ENCODE data around the gene ADORA2B.
"Not testable (repeated sequence)": the region's sequence is repeated elsewhere in the genome, so short reads cannot be mapped to it uniquely, and the experiment has no call there.

Gene ADORA2B

GRCh38 chr17:15979013-15979412, 34.1 kb downstream of the ADORA2B start:
- in situ Hi-C loops (cut with MboI; ENCODE audit: low sequenced_read_pairs) = not testable (repeated sequence)

DNA sequence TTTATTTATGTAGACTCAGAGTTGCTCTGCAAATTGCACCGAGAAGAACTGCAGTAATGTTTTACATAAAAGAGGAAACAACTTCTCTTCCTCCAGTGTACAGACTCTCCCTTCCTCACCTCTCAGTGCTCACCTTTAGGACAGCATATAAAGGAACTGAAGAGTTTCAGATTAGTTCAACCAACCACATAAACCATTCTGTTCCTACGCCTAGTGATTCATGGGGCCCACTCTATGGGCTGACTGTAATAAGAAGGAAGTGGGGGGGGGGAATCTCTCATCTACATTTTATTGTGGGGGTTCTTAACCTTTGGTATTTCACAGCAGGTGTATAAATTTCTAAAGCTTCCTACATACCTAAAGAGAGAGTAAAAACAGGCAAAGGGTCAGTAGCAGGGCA, 36.3 kb downstream of the ADORA2B start:
- in situ Hi-C loops (cut with MboI; ENCODE audit: low sequenced_read_pairs) = no loop called here

DNA sequence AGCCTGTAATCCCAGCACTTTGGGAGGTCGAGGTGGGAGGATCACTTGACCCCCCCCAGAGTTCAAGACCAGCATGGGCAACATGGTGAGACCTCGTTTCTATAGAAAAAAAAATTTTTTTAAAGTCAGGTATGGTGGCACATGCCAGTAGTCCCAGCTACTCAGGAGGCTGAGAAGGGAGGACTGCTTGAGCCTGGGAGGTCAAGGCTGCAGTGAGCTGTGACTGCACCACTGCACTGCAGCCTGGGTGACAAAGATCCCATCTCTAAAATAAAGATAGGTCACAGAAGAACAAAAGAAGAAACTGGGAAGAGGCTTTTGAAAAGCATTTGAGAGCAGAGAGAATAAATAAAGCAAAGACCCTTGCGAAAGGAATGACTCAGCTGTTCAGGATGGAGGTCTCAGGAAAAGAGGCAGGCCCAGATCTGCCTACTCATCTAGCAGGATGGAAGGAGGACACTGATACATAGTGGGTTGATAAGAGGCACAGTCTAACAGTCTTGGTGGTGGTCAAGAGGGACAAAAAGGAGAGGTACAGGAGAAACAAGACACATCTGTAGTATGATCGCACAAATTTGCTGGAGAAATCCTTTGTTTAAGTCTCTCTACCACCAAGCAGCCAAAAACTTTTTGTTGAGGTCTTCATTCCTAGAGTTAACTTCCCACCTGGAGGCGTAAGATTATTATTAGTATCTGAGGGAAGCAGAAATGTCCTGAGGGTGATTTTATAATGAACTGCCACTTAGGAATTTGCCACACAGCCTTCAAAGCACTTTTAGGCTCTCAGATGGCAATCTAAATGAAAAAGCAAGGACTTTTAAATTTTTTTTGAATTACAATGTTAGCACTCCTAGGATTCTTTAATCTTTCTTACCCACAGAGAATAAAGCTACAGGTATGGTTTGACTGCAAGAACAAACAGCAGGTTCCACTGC, 37.0 kb downstream of the ADORA2B start:
- in situ Hi-C loops (cut with MboI; ENCODE audit: low sequenced_read_pairs) = no loop called here

- in situ Hi-C loops (cut with MboI; ENCODE audit: low sequenced_read_pairs) = no loop called here
These were observed 51.4 kb downstream of the ADORA2B start for GRCh38 chr17:15996322-15996721.

DNA sequence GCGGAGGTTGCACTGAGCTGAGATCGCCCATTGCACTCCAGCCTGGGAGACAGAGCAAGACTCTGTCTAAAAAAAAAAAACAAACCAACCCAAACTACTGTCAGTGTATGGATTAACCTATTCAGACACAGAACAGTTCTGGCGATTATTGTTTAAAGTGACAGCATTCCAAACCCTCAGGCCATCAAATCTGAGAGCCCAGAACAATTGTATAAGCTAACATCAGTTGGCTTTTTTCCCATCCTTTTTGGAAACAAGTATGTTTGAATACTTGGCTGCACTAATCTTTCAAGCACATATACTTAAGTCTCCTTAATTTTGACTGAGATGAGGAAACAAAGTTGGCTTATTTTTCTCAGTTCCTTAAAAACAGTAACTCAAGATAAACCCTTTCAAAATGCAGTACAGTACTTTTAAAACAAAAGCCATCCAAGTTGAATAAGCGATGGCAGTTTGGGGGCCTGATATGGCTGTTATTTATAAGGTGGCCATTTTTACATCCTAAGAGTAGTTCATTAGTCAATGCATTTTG, 53.2 kb downstream of the ADORA2B start:
- in situ Hi-C loops (cut with MboI; ENCODE audit: low sequenced_read_pairs) = no loop called here

DNA sequence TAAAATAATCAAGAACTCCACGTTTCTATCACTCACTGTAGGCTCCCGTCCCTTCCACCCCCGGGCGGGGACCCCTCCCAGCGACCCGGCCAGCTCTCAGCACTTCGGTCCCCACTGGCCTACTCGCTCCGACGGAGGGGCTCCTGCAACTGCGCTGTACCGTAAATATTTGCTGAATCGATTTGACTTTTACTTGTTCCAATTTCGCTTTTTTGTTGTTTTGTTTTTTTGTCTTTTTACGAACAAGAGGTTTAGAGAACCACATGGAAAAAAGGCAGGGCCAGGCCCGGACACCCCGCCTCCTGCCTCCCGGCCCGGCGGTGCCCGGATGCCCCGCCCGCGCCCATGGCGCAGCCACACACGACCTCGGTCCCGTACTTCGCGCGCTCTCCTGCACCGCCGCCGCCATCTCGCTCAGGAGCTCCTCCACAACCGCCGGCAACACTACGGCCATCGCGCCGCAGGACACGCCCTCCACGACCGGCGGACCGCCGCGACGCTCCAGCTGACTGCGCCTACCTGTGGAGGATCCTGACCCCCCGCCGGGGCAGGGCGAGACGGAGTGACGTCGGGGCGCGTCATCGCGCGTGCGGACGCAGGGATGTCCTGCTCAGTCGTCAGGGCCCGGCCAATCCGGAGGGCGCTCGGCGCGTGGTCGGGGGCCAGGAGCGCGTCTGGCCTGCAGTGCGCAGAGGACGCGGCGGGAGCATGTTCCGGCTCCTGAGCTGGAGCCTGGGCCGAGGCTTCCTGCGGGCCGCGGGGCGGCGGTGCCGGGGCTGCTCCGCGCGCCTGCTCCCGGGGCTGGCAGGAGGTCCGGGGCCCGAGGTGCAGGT, 54.4 kb downstream of the ADORA2B start, which contains the start of the genes TTC19 and ZSWIM7:
Gene TTC19 (plus strand): TSS at position 684 of the 833 bp plus-strand sequence. CDS start 25 bp downstream, at position 709.
Gene ZSWIM7 (minus strand): TSS at position 564 of the 833 bp plus-strand sequence. CDS start 110 bp downstream, at position 454.
- in situ Hi-C loops (cut with MboI; ENCODE audit: low sequenced_read_pairs) = no loop called here

DNA sequence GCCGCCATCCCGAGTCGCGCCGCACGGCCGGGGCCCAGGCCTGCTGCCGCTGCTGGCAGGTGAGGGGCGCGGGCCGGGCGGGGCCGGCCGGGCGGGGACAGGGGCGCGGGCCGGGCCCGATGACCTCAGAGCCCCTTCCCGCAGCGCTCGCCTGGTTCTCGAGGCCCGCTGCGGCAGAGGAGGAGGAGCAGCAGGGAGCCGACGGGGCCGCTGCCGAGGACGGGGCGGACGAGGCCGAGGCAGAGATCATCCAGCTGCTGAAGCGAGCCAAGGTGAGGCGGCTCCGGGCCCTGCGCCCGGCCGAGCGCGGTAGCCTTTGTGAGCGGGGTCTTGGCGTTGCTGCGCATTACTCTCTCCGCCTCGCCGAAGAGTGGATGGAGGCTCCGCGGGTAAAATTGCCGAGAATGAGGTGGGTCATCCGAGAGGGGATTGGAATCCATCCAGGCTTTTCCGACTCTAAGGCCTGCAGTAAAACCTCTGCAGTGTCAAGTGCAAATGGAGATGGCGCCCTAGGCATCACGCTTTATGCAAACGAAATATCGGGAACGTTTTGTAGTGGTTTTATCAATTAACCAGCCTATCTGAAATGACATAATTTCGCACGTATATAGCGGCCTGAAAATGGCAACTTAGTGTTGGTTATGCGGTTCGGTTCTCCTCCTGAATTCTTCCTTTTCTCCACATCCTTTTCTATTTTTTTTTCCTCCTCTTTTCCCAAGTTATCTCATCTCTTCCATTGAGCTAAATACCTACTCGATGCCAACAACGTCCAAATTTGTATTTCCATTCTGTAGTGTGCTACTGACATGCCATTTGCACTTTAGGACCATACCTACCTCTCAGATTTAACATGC, 55.3 kb downstream of the ADORA2B start:
- in situ Hi-C loops (cut with MboI; ENCODE audit: low sequenced_read_pairs) = no loop called here

DNA sequence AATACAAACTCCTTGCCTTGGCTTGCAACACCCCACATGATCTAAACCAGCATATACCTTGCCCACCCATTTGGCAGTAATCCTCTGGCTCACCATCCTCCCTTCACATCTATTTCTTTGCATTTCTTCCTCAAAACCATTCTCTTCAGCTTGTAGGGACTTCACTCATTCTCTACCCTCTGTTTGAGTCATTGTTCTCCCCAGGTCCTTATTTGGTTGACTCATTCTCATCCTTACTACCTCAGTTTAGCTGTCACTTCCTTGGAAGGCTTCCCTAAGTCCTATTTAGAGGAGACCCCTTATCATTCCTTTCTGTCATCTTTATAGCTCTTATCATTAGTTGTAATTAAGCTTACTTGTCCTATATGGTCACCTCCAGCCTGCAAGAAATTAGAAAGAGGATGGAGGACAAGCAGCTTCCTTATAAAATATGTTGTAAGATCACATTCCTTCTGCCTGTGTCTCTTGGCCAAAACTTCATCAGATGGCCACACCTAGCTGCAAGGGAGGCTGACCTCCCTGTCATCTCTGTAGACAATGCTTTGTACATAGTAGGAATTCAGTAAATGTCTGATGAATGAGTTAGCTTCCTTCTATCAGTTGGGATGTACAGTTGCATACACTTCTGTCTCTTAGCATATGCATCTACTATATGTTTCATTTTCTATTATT, 56.4 kb downstream of the ADORA2B start:
- in situ Hi-C loops (cut with MboI; ENCODE audit: low sequenced_read_pairs) = no loop called here

DNA sequence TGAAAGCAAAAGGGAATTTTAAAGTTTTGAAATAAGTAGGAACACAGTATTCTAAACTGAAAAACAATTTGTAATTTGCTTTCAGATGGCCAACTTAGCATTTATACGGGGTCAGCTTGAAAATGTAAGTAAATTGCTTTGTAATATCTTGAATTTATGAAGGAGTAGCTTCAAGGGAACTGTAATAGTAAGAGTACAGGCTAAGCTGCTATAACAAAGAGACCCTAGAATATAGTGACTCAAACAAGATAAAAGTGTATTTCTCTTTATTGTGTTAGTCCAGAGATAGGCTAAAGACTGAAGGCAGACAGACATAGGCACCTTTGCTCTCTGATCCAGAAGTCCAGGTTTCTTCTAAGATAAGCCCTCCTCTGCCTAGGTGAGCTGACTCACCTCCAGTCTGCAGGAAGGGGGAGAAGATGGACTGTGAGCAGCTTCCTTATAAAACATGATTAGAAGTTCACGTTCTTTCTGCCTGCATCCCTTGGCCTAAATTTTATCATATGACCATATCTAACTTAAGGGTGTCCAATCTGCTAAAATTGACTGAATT, 57.9 kb downstream of the ADORA2B start:
- in situ Hi-C loops (cut with MboI; ENCODE audit: low sequenced_read_pairs) = no loop called here

- in situ Hi-C loops (cut with MboI; ENCODE audit: low sequenced_read_pairs) = no loop called here
These were observed 58.9 kb downstream of the ADORA2B start for GRCh38 chr17:16003841-16004240.

- in situ Hi-C loops (cut with MboI; ENCODE audit: low sequenced_read_pairs) = no loop called here
These were observed 60.7 kb downstream of the ADORA2B start for GRCh38 chr17:16005636-16006035.

DNA sequence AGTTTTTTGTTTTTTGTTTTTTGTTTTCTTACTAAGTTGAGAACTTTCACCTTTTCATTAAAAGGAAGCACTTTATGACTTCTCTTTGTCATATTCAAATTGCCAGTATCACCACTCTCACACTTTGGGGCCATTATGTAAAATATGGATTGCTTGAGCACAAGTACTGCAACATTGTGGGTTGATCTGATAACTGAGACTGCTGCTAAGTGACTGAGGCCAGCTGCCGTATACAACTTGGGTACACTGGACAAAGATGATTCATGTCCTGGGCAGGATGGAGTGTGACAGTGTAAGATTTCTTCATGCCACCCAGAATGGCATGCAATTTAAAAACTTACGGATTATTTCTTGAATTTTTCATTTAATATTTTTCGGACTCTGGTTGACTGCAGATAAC, 62.5 kb downstream of the ADORA2B start:
- in situ Hi-C loops (cut with MboI; ENCODE audit: low sequenced_read_pairs) = no loop called here

GRCh38 chr17:16013943-16014407, 69.0 kb downstream of the ADORA2B start:
- in situ Hi-C loops (cut with MboI; ENCODE audit: low sequenced_read_pairs) = no loop called here

- in situ Hi-C loops (cut with MboI; ENCODE audit: low sequenced_read_pairs) = no loop called here
These were observed 74.4 kb downstream of the ADORA2B start for GRCh38 chr17:16019347-16019746.

- in situ Hi-C loops (cut with MboI; ENCODE audit: low sequenced_read_pairs) = no loop called here
These were observed 79.0 kb downstream of the ADORA2B start for GRCh38 chr17:16023881-16024280.

DNA sequence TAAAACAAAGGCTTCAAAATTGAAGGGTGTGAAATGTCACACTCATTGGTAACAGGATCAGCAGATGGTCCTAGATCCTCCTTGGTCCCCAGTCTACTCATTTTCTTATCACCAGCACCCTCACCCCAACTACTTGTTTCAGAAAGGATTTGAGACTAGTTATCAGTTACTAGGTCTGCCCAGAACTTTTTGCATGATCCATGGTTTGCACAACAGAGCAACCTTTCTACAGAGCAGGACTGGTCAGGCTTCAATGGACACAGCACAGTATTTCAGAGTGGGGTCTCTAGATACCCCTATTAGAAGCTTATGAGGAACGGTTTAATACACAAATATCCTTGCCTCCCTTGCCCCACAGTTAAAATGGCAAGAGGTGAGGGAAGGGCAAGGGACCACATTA, 80.3 kb downstream of the ADORA2B start:
- in situ Hi-C loops (cut with MboI; ENCODE audit: low sequenced_read_pairs) = no loop called here
